K562 (cell line): ENCODE results near the gene PRSS38. TPM values are rescaled to one million over a fixed set of nuclear protein-coding genes. Genes with fewer than 3 reads are reported as not detected.

Experiments used
- ATAC-seq: fragments of 200-7000 bp; cut with Tn5 transposase; 3 replicates; pipeline ENCODE4 v1.9.1; 2020; ENCODE audit warnings: moderate library complexity
- BruUV-seq: library from RNA; stranded (reverse); fragments of 400-500 nt; replicated peaks from 2 replicates; lab custom pipeline; 2021; lab: Mats Ljungman, UMichigan
- CTCF ChIA-PET: fragments of 300-600 bp; formaldehyde crosslinking; extraction: SDS; loops from one replicate; lab custom pipeline; 2021; ENCODE audit warnings: low intra/inter-chr PET ratio; lab: Yijun Ruan, JAX
- POLR2A ChIA-PET: fragments of 300-600, 350-650 bp; sonication (Branson Sonifier 250); formaldehyde crosslinking; extraction: SDS; loops from one replicate; lab custom pipeline; 2021; ENCODE audit warnings: antibody characterized with exemption, inconsistent platforms; lab: Yijun Ruan, JAX
- DNase-seq, 4 experiments: peaks; one replicate each; pipeline versions ENCODE4 v3.0.0 to v3.0.0-alpha.2; 2011 to 2018; ENCODE audit warnings: low spot score in 3 of 4, mixed read lengths in 3 of 4; ENCODE audit errors: extremely low read depth in 1 of 4
- FAIRE-seq: peaks from 2 replicates; lab custom pipeline; 2011; peaks lifted over from hg19 to GRCh38; lab: Jason Lieb, UNC
- H2AFZ ChIP-seq: 2 replicates; pipeline ENCODE4 v1.6.0; 2011; ENCODE audit warnings: low read depth, low read length, control low read depth, inconsistent platforms
- H3K27ac ChIP-seq: fragments of 200-600 bp; 3 replicates; pipeline ENCODE4 v1.8.0; 2011; ENCODE audit warnings: low read depth, mild to moderate bottlenecking, control low read depth, inconsistent platforms, low read length, moderate library complexity, mixed read lengths; ENCODE audit errors: extremely low read depth
- H3K27me3 ChIP-seq, 2 experiments: fragments of 300-600 bp in 1 of 2; 2 replicates in 1 of 2; 3 replicates in 1 of 2; pipeline versions ENCODE4 v1.6.0 to v1.8.0; 2011; ENCODE audit warnings: inconsistent platforms in 2 of 2, low read length in 2 of 2, mild to moderate bottlenecking in 1 of 2, mixed read lengths in 1 of 2, moderate library complexity in 1 of 2; ENCODE audit not compliant: control insufficient read depth in 2 of 2, insufficient read depth in 2 of 2
- H3K36me3 ChIP-seq: fragments of 300-600 bp; 3 replicates; pipeline ENCODE4 v1.8.0; 2011; ENCODE audit warnings: mild to moderate bottlenecking, low read length, inconsistent platforms; ENCODE audit not compliant: control insufficient read depth, insufficient read depth
- H3K4me1 ChIP-seq, 2 experiments: fragments of 200-600 bp in 1 of 2; replicated peaks in 1 of 2; 2 replicates in 1 of 2; 3 replicates in 1 of 2; pipeline versions ENCODE4 v1.5.1 to v1.8.0; 2011; ENCODE audit warnings: inconsistent platforms in 2 of 2, low read length in 2 of 2, mild to moderate bottlenecking in 1 of 2, mixed read lengths in 1 of 2, moderate library complexity in 1 of 2; ENCODE audit not compliant: control insufficient read depth in 2 of 2, insufficient read depth in 2 of 2
- H3K4me2 ChIP-seq: 2 replicates; pipeline ENCODE4 v1.6.1; 2011; ENCODE audit warnings: low read length, control low read depth, inconsistent platforms, mixed read lengths; ENCODE audit not compliant: insufficient read depth
- H3K4me3 ChIP-seq: fragments of 200-600 bp; sonication (generic), shearing (Covaris generic); 2 replicates; pipeline ENCODE4 v1.5.1; 2016; ENCODE audit warnings: control low read depth, inconsistent platforms
- H3K79me2 ChIP-seq: fragments of 200-600 bp; 3 replicates; pipeline ENCODE4 v1.8.0; 2011; ENCODE audit warnings: low read length, inconsistent platforms; ENCODE audit not compliant: control insufficient read depth, insufficient read depth
- H3K9ac ChIP-seq, 2 experiments: 2 replicates each; pipeline versions ENCODE4 v1.6.0 to v1.6.1; 2011; ENCODE audit warnings: low read depth in 2 of 2, low read length in 2 of 2, control low read depth in 1 of 2, inconsistent platforms in 1 of 2, mild to moderate bottlenecking in 1 of 2, mixed read lengths in 1 of 2; ENCODE audit not compliant: insufficient read depth in 1 of 2
- H3K9me1 ChIP-seq: one replicate; pipeline ENCODE4 v1.6.0; 2011; ENCODE audit warnings: inconsistent platforms, mild to moderate bottlenecking, low read length, moderate library complexity; ENCODE audit not compliant: control insufficient read depth, insufficient read depth
- H3K9me3 ChIP-seq: replicated peaks from 2 replicates; pipeline ENCODE4 v1.5.1; 2011; ENCODE audit warnings: low read depth, low read length, inconsistent platforms; ENCODE audit not compliant: control insufficient read depth, insufficient read depth
- H4K20me1 ChIP-seq: replicated peaks from 2 replicates; pipeline ENCODE4 v1.6.1; 2011; ENCODE audit warnings: low read length, inconsistent platforms, mixed read lengths; ENCODE audit not compliant: control insufficient read depth, insufficient read depth
- E4F1 ChIP-seq: fragments of 250-450 bp; sonication (Bioruptor Pico); IDR thresholded peaks from 2 replicates; pipeline ENCODE4 v1.5.0; 2021; ENCODE audit warnings: mild to moderate bottlenecking, borderline replicate concordance
- ELK1 ChIP-seq: sonication (generic); formaldehyde crosslinking; IDR thresholded peaks from 2 replicates; pipeline ENCODE4 v1.8.1; 2022; ENCODE audit warnings: missing genetic modification reagents
- GTF3C2 ChIP-seq: IDR thresholded peaks from 3 replicates; pipeline ENCODE4 v1.6.1; 2011; ENCODE audit warnings: borderline replicate concordance, mild to moderate bottlenecking, moderate library complexity; ENCODE audit not compliant: insufficient read length; ENCODE audit errors: extremely low read depth
- PYGO2 ChIP-seq: fragments of 450-650 bp; IDR thresholded peaks from 2 replicates; pipeline ENCODE4 v1.6.1; 2016; ENCODE audit warnings: mild to moderate bottlenecking, missing genetic modification characterization, moderate library complexity, missing compliant biosample characterization
- SIRT6 ChIP-seq: IDR thresholded peaks from one replicate; pipeline ENCODE4 v1.6.1; 2012; ENCODE audit warnings: low read depth, mild to moderate bottlenecking, control low read depth, inconsistent platforms, low read length, moderate library complexity
- ZNF133 ChIP-seq: fragments of 250-450 bp; sonication (Bioruptor Pico); IDR thresholded peaks from 2 replicates; pipeline ENCODE4 v1.4.0; 2020; ENCODE audit warnings: mild to moderate bottlenecking
- WGBS: fragments of 100-300 bp; shearing (Covaris generic); methylation state at CpG from one replicate; pipeline ENCODE4 v1.1.6; 2016; ENCODE audit warnings: low coverage, mixed read lengths; ENCODE audit not compliant: insufficient coverage; ENCODE audit errors: missing lambda C conversion rate; 5-methylcytosine and 5-hydroxymethylcytosine counted together
- in situ Hi-C: fragments of 300-500 bp; cut with MboI; formaldehyde crosslinking; loops from 4 replicates; pipeline ENCODE4 v1.15.0; 2018; ENCODE audit warnings: inconsistent platforms, mixed read lengths
- intact Hi-C: fragments of 100-400 bp; cut with micrococcal nuclease; formaldehyde crosslinking; loops from 2 replicates; pipeline ENCODE4 v1.14.2; 2022
- polyA plus RNA-seq, 8 experiments: library from polyadenylated mRNA; depleted of rRNA in 4 of 8; stranded (reverse) in 5 of 8; unstranded in 3 of 8; fragments of >200 nt; fragmentation: Nextera tagmentation in 2 of 8; fragmentation: Illumina TruSeq in 1 of 8; extraction: Ambion mirVana in 2 of 8; extraction: Trizol in 1 of 8; gene quantifications; 2 replicates each; pipeline versions ENCODE4 v1.2.1 to v1.2.3, GENCODE V29; 2011 to 2014; ENCODE audit warnings: inconsistent platforms in 1 of 8, missing spikeins in 1 of 8
- total RNA-seq, 7 experiments: library from RNA; depleted of rRNA in 6 of 7; stranded (reverse); fragments of >200 nt in 6 of 7; fragmentation: Illumina TruSeq in 2 of 7; extraction: Trizol in 2 of 7; gene quantifications; 2 replicates each; pipeline versions ENCODE4 v1.2.1 to v1.2.3, GENCODE V29; 2011 to 2021; ENCODE audit warnings: low replicate concordance in 1 of 7

PRSS38 gene
- total and polyA plus RNA-seq, 9 of the 15 experiments (the other 6 are each of a cell fraction or from before 2014, with no cell fraction given): 0.09 to 0.14 TPM; not detected in 7

GRCh38 chr1:227838181-227838580, 22.7 kb downstream of the PRSS38 start:
- intact Hi-C loops (no loop called here), in situ Hi-C loops (no loop called here)
- DNase-seq (no peak), ATAC-seq (peak; percentile 51; the same call in 1 of the 3 replicates), FAIRE-seq (no peak)
- no peak overlapping the region for H3K4me2 ChIP-seq
- H3K4me1 ChIP-seq: no peaks in the 10 kb centered on the region
- ChIA-PET POLR2A (interaction anchor here (0.7 to 1.3 kb wide), 2 partner anchors 39 to 339 kb away, joined by 3 to 4 read pairs; no protein-coding TSS in a partner anchor), CTCF (interaction anchor here (0.6 kb wide), 2 partner anchors 24 to 114 kb away, joined by 3 to 4 read pairs; no protein-coding TSS in a partner anchor)
- no peak overlapping the region for H3K9ac ChIP-seq
- H3K9me3 ChIP-seq: no peaks in the 10 kb centered on the region
- peaks cover 15 to 19% of the 10 kb centered on the region in 2 experiments for H3K27me3 ChIP-seq
- WGBS: 5% methylated on average over 7 of the region's 7 CpGs
- no TSS peak for BruUV-seq
- H2AFZ ChIP-seq: no peak overlapping the region
- H4K20me1 ChIP-seq: no peaks in the 10 kb centered on the region
- no peaks in the 10 kb centered on the region for H3K79me2 ChIP-seq
- no peaks in the 10 kb centered on the region for H3K36me3 ChIP-seq
- no peak overlapping the region for H3K27ac ChIP-seq
- no peak overlapping the region for H3K4me3 ChIP-seq
- no peaks in the 10 kb centered on the region for H3K9me1 ChIP-seq
- TF ChIP-seq PYGO2 (tag): no peak
- no peak for TF ChIP-seq ZNF133 (CRISPR knock-in tag)
- no peak for TF ChIP-seq SIRT6
- TF ChIP-seq ELK1: no peak
- no peak for TF ChIP-seq E4F1 (CRISPR knock-in tag)
- no peak for TF ChIP-seq GTF3C2
